Mucosa of descending colon (tissue), 3 donors: Measurements from ENCODE around the gene BMERB1. TPM values are rescaled to one million over a fixed set of nuclear protein-coding genes. Genes with fewer than 3 reads are reported as not detected.
A peak's percentile ranks its signal among the peaks of the same experiment; 100 is the strongest.
"Not testable (repeated sequence)": the region's sequence is repeated elsewhere in the genome, so short reads cannot be mapped to it uniquely, and the experiment has no call there.

Experiments used
- ATAC-seq: fragments of 200-7000 bp; cut with Tn5 transposase; one replicate; pipeline ENCODE4 v1.9.1; 2020; ENCODE audit warnings: mild to moderate bottlenecking, moderate library complexity
- DNase-seq, 3 donors: peaks; one replicate each; pipeline ENCODE4 v3.0.0-alpha.2; 2020
- H3K36me3 ChIP-seq: fragments of 200-600 bp; one replicate; pipeline ENCODE4 v1.8.0; 2021; ENCODE audit warnings: low read depth, mild to moderate bottlenecking
- H3K4me1 ChIP-seq: fragments of 200-600 bp; one replicate; pipeline ENCODE4 v1.8.0; 2021; ENCODE audit warnings: low read depth, mild to moderate bottlenecking
- H3K4me3 ChIP-seq: fragments of 200-600 bp; one replicate; pipeline ENCODE4 v1.8.0; 2021; ENCODE audit warnings: mild to moderate bottlenecking
- H3K9me3 ChIP-seq: fragments of 200-600 bp; one replicate; pipeline ENCODE4 v1.8.0; 2021; ENCODE audit warnings: mild to moderate bottlenecking
- intact Hi-C, 2 donors: fragments of 100-400 bp; cut with DNase I in 1 of 2; cut with micrococcal nuclease in 1 of 2; formaldehyde crosslinking; loops; one replicate each; pipeline versions ENCODE4 v1.11.0 to v1.11.1; 2022; cut with DNase I, micrococcal nuclease
- total RNA-seq, 3 donors: library from RNA; stranded (reverse); fragmentation: NEBNext Ultra II Directional in 2 of 3; extraction: Animal tissue kit (Norgen Biotek cat#: 25700) in 2 of 3; gene quantifications; one replicate each; pipeline versions ENCODE4 v1.2.1 to v1.2.4, GENCODE V29; 2021 to 2023
- TF ChIP-seq, protein P1 (sequence below): fragments of 200-600 bp; IDR thresholded peaks from one replicate; pipeline ENCODE4 v1.8.0; 2022; ENCODE audit warnings: antibody characterized with exemption, mild to moderate bottlenecking
- donor health status: DM: no; HTN: no; CAD: no; lungs with moderate emphysema.
- donor health status: DM: no; HTN: no; CAD: no.
- donor health status: DM: no; HTN: yes; CAD: no.

BMERB1 gene
- total RNA-seq, 3 donors from 2014 or later = 5.4 to 54.3 (median 9.1) TPM

DNA sequence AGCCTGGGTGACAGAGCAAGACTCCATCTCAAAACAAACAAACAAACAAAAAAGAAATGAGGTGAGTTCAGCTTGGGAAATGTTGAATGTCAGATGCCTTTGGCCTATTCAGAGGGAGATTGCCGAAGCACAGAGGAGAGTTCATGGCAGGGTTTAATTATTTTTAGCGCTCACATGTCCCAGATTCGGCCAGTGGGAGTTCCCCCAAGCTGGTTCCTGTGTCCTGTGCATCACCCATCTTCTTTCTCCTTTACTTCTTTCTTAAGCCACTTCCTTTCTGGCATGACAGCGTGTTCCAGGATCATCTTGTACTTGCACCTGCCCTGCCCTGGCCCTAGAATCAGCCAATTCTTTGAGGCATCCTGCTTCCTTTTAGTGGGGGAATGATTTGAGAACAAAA is 29.6 kb upstream of the BMERB1 start:
- Histone ChIP-seq H3K4me3 (no peak overlapping the region), H3K9me3 (no peaks in the 10 kb centered on the region), H3K36me3 (no peaks in the 10 kb centered on the region), H3K4me1 (no peaks in the 10 kb centered on the region)
- intact Hi-C loops = no loop called here
- TF ChIP-seq, protein P1, sequence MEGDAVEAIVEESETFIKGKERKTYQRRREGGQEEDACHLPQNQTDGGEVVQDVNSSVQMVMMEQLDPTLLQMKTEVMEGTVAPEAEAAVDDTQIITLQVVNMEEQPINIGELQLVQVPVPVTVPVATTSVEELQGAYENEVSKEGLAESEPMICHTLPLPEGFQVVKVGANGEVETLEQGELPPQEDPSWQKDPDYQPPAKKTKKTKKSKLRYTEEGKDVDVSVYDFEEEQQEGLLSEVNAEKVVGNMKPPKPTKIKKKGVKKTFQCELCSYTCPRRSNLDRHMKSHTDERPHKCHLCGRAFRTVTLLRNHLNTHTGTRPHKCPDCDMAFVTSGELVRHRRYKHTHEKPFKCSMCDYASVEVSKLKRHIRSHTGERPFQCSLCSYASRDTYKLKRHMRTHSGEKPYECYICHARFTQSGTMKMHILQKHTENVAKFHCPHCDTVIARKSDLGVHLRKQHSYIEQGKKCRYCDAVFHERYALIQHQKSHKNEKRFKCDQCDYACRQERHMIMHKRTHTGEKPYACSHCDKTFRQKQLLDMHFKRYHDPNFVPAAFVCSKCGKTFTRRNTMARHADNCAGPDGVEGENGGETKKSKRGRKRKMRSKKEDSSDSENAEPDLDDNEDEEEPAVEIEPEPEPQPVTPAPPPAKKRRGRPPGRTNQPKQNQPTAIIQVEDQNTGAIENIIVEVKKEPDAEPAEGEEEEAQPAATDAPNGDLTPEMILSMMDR = no peak
- DNase-seq = peak in 1 of 3 donors; percentile 8
- no peak for ATAC-seq

GRCh38 chr16:15407756-15408155 is 26.6 kb upstream of the BMERB1 start:
- H3K36me3 ChIP-seq, intact Hi-C loops, ATAC-seq, H3K9me3 ChIP-seq, H3K4me3 ChIP-seq, H3K4me1 ChIP-seq, DNase-seq: not testable (repeated sequence)

DNA sequence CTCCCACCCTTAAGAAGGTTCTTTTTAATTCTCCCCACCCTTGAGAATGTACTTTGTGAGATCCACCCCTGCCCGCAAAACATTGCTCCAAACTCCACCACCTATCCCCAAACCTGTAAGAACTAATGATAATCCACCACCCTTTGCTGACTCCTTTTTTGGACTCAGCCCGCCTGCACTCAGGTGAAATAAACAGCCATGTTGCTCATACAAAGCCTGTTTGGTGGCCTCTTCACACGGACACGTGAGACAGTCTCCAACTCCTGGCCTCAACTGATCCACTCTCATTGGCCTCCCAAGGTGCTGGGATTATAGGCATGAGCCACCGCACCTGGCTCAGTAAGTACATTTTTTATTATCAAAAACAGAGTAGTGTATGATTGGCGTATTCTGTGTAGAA is 24.9 kb upstream of the BMERB1 start:
- H3K4me1 ChIP-seq, H3K4me3 ChIP-seq, ATAC-seq, intact Hi-C loops, H3K9me3 ChIP-seq, DNase-seq, H3K36me3 ChIP-seq: not testable (repeated sequence)

GRCh38 chr16:15415511-15415985 is 18.8 kb upstream of the BMERB1 start:
- Histone ChIP-seq H3K36me3 (no peaks in the 10 kb centered on the region), H3K4me3 (no peak overlapping the region), H3K9me3 (no peaks in the 10 kb centered on the region), H3K4me1 (no peaks in the 10 kb centered on the region)
- ATAC-seq (no peak), DNase-seq (no peak)
- TF ChIP-seq, protein P1 = no peak
- intact Hi-C loops = no loop called here

DNA sequence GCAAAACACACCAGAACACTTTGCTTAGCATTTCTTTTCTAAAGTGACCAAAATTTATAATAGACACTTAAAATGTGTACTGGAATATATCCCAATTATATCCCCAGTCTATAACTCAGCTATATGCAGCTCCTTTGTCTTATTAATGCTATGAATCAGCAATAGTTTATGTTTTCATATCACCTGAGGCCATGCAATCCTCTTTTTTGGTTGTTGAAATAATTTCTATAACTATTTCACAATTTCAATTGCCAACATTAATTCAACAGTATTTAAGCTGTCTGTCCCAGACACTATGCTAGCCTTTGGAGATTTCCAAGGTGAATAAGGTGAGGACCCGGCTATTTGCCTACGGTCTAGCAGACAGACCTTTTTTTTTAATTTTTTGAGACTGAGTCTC is 17.2 kb upstream of the BMERB1 start:
- no peaks in the 10 kb centered on the region for H3K36me3 ChIP-seq
- TF ChIP-seq, protein P1 = no peak
- no peak overlapping the region for H3K4me3 ChIP-seq
- H3K9me3 ChIP-seq = no peaks in the 10 kb centered on the region
- H3K4me1 ChIP-seq = no peaks in the 10 kb centered on the region
- intact Hi-C loops = no loop called here
- ATAC-seq = no peak
- no peak for DNase-seq

GRCh38 chr16:15418206-15418605 is 16.2 kb upstream of the BMERB1 start:
- Histone ChIP-seq H3K36me3 (no peaks in the 10 kb centered on the region), H3K9me3 (no peaks in the 10 kb centered on the region), H3K4me1 (no peaks in the 10 kb centered on the region), H3K4me3 (no peak overlapping the region)
- no peak for ATAC-seq
- intact Hi-C loops = no loop called here
- TF ChIP-seq, protein P1 = no peak
- no peak for DNase-seq

GRCh38 chr16:15421696-15422095 is 12.7 kb upstream of the BMERB1 start:
- H3K9me3 ChIP-seq, DNase-seq, H3K4me3 ChIP-seq, ATAC-seq, H3K36me3 ChIP-seq, intact Hi-C loops, H3K4me1 ChIP-seq: not testable (repeated sequence)
